ENCODE results near the gene EDRF1.
A peak's percentile ranks its signal among the peaks of the same experiment; 100 is the strongest.
"Not testable (repeated sequence)": the region's sequence is repeated elsewhere in the genome, so short reads cannot be mapped to it uniquely, and the experiment has no call there.

EDRF1 gene

GRCh38 chr10:125719173-125720001 is at the start of gene EDRF1:
Gene EDRF1, plus strand, starts transcription at chr10:125719709. Its CDS starts 99 bp downstream, at chr10:125719808.
- peak; percentile 95 for DNase-seq (ENCODE audit: low spot score)

GRCh38 chr10:125672884-125673283 is 46.6 kb upstream of the EDRF1 start:
- no peak for DNase-seq (ENCODE audit: low spot score)

DNA sequence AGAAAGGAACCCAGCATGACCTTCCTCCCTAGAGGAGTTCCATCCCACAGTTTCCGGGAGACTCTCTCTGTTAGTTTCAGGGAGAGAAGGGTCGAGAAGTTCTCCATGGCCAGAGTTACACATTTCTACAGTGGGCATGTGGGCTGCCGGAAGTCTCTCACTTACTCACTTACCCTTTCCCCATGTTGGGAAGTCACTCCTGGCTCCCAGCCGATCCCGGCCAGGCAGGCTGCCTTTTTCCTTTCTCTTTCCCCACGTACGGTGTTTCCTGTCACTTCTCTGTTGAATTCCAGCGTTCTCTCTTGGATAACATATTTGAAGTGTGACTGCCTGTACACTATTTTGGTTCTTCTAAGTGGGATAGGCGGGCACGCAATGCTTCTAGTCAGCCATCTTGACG is 40.1 kb upstream of the EDRF1 start:
- DNase-seq (ENCODE audit: low spot score): no peak

GRCh38 chr10:125683063-125683462 is 36.4 kb upstream of the EDRF1 start, which contains the start of gene TEX36:
Gene TEX36, minus strand, starts transcription at chr10:125683163. Its CDS starts 174 bp downstream, at chr10:125682989.
- DNase-seq (ENCODE audit: low spot score): no peak

- no peak for DNase-seq (ENCODE audit: low spot score)
Observed at GRCh38 chr10:125683821-125684220, 35.7 kb upstream of the EDRF1 start.

- no peak for DNase-seq (ENCODE audit: low spot score)
Observed at GRCh38 chr10:125684581-125684980, 34.9 kb upstream of the EDRF1 start.

DNA sequence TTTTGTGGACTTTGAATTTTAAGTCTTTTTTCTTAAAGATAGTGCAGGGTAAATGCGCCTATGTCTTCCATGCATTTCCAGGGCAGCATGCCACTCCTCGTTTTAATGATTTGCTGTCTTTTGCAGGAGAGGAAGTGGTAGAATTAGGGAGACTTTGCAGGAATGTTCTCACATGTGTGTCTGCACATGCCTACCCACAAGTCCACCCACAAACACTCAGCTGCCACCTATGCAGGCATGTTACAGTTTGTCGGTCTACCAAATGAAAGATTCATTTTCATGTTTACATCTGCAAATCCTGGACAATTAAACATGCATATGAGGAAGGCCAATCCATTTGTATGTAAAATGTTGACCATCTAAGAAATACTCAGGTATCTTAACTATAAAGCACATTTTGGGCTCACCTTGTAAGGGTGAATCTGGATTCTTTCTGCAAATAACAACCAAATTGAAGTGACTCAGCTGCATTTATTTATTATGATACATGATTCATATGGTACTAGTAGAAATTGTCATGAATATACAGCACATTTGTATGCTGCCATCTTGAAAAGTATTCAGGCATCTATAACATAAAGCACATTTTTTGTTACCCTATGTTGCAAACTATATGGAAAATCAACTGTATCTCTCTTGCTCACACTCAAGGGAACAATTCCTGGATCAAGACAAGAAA is 31.9 kb upstream of the EDRF1 start:
- no peak for DNase-seq (ENCODE audit: low spot score)

DNA sequence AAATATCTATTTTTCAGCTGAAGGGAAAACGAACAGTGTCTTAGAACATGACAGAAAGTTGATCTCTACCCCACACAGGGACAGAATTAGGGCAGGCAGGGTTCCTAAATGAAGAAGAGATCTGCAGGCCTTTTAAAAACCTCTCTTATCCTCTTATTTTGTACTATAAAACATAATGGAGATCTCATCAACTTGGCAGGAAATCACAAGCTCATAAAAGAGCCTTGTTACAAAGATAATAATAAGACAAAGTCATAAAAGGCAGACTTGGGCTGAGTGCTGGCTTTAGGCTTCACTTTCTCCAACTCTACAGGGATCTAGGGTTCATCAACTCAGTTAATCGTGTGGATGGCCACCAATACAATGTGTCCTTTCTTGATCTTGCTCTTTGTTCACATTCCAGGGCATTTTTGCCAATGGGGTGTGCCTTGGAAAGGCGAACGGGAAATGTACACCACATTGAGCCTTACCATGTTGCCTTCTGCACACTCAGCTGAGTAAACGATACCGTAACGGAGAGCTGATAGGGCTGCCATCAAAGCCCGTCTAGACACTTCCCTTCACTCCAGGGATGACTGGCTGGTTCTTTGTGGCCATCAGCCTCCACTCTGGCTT is 29.4 kb upstream of the EDRF1 start:
- DNase-seq (ENCODE audit: low spot score): no peak

DNA sequence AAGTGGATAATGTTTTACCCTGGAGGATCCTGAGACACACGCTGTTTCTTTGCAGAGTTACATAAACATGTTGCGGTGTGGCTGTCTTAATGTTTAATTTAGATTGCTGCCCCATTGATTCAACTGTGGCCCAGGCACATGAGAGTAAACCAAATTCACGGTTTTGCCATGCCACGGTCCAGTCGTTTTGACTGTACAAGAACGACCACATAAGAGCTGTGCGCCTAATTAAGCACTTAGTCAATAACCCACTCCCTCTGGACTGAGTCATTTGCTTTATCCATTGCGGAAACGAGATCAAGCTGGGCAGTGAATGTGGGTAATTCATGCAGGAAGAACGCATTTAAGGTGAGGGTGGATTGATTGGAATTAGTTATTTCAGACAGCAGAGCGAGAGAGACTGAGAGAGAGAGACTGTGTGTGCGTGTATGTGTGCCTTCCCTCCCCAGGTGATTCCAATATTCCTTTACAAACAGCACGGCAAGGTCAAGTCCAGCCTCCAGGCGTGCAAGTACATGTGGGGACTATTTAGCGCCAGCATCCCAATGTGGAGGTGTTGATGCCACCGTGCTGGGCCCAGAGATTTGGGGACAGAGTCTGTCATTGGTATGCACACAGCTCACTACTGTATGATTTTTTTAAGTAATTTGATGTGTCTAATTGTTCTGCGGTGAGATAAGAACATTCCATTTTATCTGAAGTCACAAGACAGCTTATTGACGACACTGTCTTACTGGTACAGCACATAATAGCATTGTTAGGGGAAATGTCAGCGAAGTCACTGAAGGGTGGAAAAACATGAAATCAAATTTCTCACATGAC is 28.1 kb upstream of the EDRF1 start:
- DNase-seq (ENCODE audit: low spot score): no peak

DNA sequence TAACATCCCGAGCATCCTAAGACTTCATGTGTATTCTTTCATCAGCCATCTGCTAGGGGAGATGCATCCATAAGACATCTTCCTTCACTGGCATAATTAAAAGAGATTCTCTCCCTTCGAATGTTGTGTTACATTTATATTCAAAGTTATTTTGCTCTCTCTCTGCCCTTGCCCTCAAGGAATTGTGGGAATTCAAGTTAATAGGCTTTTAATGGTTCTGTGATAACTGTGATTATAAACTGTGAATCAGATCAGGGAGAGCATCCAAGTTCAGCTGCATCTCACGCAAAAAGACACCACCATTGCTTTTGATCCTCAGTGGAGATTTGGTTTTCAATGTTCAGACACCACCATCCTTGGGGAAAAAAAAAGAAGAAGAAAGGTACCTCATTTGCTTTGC is 27.3 kb upstream of the EDRF1 start:
- DNase-seq (ENCODE audit: low spot score): no peak

DNA sequence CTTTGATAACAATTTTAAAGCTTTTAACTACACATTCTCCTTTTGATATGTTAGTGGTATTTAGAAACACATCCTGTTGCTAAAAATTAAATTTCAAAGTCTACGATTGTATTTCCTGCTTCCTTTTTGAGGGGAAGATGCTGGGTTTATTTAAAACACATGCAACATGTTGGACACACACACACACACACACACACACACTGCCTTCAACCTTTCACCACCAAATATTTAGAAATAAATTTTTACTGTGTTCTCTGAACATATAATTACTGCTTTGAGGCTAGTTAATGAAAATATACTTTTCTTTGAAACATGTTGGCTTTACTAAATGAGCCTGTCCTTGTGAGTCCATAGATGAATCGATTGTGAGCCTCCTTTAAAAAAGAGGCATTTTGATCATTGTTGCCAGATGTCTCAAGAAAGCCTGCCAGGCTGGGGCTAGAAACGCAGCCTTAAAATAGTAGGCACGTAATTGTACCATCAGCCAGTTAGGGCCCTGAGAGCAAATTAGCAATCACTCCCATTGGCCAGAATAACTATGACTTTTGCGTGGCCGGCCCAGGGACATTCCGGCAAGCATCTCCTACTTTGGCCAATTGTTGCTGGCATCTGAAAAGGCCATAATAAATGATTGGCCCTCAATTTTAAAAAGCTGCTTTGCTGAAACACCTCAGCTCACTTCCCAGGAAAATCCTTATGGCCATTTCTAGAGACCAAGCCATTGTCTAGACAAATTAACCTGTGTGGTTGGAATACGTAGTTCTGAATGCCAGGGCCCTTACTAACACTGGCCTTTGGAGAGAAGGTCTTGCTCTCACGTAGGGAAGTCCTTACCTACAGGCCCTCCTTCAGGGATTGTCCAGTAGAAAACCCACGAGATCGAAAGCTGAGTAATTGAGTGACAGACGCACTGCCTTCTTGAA is 26.6 kb upstream of the EDRF1 start:
- DNase-seq (ENCODE audit: low spot score): no peak

DNA sequence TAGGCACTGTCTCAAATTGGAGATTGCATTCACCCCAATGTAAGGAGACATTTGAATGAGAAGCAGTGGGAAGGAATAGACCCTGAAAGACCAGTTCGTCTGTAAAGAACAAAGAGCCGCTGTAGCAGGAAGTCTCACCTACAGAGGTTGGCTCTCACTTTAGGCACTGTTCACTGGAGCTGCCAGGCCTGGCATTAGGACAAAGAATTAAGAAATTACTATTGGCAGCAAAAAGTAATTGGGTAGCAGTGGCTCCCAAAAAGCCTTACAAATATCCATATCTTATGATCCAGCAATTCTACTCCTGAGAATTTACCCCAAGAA is 26.0 kb upstream of the EDRF1 start:
- DNase-seq (ENCODE audit: low spot score): no peak

GRCh38 chr10:125694883-125695282 is 24.6 kb upstream of the EDRF1 start:
- no peak for DNase-seq (ENCODE audit: low spot score)

DNA sequence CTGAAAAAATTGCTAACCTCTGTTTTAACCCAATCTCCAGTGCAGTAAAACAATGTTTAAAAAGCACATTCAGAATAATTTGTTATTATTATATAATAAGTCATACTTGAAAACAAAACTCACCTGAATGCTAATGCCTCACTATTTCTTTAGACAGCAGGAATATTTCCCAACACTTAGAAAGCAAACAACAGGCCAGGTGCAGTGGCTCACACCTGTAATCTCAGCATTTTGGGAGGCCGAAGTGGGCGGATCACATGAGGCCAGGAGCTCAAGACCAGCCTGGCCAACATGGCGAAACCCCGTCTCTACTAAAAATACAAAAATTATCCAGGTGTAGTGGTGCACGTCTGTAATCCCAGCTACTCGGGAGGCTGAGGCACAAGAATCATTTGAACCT is 22.6 kb upstream of the EDRF1 start:
- DNase-seq (ENCODE audit: low spot score): not testable (repeated sequence)

GRCh38 chr10:125698481-125698998 is 21.0 kb upstream of the EDRF1 start:
- DNase-seq (ENCODE audit: low spot score): no peak

GRCh38 chr10:125699562-125700143 is 19.9 kb upstream of the EDRF1 start:
- DNase-seq (ENCODE audit: low spot score): no peak

- DNase-seq (ENCODE audit: low spot score): no peak
Observed at GRCh38 chr10:125700355-125700911, 19.1 kb upstream of the EDRF1 start.

DNA sequence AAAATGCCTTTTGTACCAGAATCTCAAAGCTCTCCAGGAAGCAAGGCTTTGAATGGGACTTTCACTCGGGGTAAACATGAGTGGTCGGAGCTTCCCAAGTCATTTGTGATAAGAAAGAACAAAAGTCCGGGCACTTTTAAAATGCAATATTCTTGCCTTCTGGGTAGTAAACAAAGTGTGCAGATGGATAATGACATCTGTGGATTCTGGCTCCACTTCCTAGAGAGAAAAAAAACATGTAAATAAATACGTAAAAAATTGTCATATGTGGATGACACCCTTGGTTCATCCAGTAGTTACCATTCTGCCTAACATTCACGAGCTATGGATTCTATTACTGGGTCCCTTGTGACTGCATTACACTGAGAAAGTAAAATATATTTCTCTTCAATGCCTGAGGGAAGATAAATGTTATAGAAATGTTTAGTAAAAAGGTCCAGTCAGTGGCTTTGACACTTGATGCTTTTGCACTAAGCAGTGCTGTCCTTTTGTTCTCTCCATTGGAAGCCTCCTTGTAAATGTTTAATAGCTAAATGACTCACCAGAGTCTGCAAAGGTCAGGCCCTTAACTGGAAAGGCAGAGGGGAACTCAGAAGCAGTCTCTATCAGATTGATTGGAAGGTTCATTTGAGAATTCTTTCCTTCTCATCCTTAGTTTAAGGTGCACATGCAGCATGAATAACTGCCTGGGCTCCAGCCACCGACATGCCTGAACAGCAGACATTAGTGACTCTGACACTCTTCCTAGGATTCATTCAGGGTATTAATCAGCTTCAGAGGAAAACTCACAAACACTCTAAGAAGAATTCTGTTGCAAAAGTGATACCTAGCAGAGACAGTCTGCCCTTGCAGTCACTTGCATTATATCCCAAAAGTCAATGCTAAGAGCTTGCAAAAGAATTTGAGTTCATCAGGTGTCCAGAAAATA is 11.7 kb upstream of the EDRF1 start:
- DNase-seq (ENCODE audit: low spot score): peak; percentile 80

DNA sequence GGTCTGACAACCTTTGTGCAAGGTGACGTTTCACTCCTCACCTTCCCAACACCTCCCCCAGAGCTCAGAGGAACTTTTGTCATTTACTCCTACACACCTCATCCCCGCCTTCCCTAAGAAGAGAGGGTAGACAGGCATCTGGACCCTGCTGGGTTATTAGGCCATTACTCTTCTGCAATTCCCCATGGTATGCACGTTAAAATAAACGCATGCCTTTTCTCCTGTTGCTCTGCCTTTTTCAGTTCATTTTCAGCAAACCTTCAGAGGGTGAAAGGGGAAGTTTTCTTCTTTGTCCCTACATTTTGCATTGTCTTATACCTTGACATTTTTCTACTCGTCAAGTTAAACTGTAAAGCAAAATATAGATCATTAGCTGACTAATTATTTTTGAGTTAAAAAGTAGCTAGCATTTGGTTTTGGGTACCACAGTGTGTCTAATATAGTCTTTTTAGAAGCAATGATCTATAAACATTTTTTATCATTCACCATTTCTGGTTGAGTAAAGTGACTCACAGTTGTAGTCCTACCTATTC is 10.5 kb upstream of the EDRF1 start:
- DNase-seq (ENCODE audit: low spot score): no peak
